ENCODE measurements around the gene HPN.

HPN gene

GRCh38 chr19:35108730-35109129 lies 67.2 kb downstream of the HPN start:
- DNase-seq: no peak

DNA sequence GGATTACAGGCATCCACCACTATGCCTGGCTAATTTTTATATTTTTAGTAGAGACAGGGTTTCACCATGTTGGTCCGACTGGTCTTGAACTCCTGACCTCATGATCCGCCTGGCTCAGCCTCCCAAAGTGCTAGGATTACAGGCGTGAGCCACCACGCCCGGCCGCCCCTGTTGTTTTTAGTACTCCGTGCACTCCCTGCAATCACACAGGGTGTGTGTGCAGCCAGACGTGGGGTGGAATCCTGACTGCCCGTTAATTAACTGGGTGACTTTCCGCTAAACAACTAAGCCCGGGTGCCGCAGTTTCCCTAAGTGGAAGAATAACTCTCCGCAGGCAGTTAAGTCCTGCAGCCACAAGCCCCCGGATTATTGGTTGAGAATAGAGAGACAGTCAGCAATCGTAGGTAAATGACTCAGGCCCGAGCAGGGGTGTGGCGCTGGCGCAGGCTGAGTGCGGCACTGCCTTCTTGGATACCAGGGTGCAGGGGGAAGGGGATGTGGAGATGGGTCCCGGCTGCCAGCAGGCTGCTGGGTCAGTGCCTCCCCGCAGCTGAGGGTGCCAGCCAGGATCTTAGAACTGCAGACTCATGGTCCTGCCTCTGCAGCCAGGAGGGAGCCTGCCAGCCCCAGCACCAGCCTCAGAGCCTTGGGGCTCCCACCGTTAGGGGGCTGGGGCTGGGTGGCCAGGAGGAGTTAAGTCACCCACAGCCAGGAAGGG lies 68.0 kb downstream of the HPN start:
- no peak for DNase-seq

DNA sequence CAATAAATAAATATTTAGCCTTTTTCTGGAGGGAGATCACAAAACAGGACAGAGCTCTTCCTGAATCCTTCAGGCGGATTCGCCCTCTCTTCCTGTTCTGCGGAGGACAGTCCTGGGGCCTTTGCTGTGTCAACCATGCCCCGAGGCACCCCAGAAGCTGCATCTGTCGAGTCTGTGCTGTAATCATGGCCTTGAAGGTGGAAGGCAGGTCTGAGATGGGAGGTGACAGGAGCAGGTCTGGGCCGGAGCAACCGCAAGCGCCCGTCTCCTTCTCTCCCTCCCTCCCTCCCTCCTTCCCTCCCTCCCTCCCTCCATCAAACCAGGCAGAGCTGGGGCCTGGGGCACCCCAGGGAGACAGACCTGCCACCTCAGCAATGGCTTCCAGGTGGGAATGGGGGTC lies 69.5 kb downstream of the HPN start:
- no peak for DNase-seq

GRCh38 chr19:35112995-35113688 lies 71.6 kb downstream of the HPN start:
- no peak for DNase-seq

DNA sequence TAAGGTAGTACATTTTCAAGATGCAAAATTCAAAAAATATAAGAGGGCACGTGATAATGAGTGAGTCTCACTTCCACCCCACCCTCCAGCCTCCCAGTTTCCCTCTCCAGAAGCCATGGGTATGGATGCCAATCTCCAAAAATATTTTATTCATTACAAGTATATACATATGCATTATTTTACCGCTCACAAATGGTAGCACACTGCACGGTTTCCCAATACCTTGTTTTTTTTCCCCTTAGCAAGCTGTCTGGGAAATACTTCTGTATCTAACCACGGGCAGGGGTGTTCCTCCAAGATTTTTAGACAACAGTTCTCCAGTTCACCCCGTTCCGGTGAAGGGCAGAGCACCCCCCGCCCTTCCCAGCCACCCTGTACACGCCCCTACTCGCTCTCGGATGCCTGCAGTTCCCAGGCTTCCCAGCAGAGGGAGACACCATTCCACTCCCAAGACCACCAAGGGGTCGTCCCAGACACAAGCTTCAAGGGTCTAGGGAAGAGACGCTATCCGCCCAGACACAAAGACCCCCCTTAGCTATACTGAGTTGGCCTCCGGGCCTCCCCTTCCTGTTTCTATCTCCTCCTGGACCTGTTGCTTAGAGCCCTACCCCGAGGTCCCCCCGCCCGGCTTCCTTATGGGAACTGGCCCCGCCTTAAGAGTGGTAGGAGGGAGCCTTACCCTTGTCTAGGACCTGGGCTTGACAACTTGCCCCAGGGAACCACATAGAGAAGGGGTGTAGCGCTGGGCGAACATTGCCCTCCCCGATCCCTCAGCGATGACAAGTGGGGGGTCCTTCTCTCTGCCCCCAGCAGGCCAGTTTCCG lies 73.0 kb downstream of the HPN start:
- DNase-seq: peak; percentile 22

- DNase-seq: no peak
Measured at GRCh38 chr19:35115177-35115951, 73.8 kb downstream of the HPN start, which contains the start of gene FXYD3. Gene FXYD3, plus strand, starts transcription at chr19:35115823. Its CDS starts 3,554 bp downstream, at chr19:35119377.

Data from MV-4-11 (cell line).